Measurements from ENCODE around the gene MYO9A. TPM values are rescaled to one million over a fixed set of nuclear protein-coding genes. Genes with fewer than 3 reads are reported as not detected.
"Not testable (repeated sequence)": the region's sequence is repeated elsewhere in the genome, so short reads cannot be mapped to it uniquely, and the experiment has no call there.

MYO9A gene
- total RNA-seq, 1 experiment from 2014 or later: 23.0 TPM

DNA sequence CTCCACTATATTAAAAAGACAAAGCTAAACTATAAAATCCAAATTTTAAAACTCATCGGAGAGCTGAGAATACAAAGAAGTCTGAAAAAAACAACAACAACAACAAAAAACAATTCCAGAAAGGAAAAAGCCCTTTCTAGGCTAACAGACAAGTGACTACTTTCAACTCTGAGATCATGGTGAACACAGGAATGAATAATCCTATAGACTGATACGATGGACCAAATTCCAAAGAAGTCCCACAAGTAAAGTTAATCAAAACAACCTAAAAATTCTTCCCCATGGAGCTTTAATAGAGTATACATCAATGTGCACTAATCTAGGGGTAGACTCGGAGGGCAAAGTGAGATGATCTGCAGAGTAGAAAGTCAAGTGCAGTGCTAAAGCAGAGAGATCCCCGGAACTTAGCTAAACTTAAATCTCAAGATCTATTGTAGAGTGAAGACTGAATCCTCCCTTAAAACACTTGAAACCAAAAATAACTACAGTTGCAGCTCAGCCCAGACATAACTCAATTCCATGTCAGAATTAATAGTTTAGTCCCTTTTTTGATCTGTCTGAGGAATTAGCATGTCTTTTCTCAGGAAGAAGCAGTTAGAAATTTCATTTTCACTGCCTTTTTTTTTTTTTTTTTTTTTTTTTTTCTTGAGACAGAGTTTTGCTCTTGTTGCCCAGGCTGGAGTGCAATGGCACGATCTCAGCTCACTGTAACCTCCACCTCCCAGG lies 43.5 kb downstream of the MYO9A start:
- Histone ChIP-seq H2AFZ (ENCODE audit: low read depth, low read length, poor library complexity, severe bottlenecking) (no peak overlapping the region), H3K27me3 (ENCODE audit: insufficient read depth, low read length) (no peaks in the 10 kb centered on the region), H3K4me2 (ENCODE audit: low read length) (no peak overlapping the region), H3K4me1 (ENCODE audit: control insufficient read depth in 1 of 2, insufficient read depth in 2 of 2, low read length in 2 of 2) (no peaks in the 10 kb centered on the region), H3K27ac (ENCODE audit: low read depth, low read length) (no peak overlapping the region), H4K20me1 (ENCODE audit: insufficient read depth) (no peaks in the 10 kb centered on the region), H3K79me2 (ENCODE audit: insufficient read depth, low read length) (0 out of 2 replicates have a peak, but pooled peaks cover 5% of the 10 kb centered on the region), H3K9ac (ENCODE audit: low read length) (no peak overlapping the region), H3K9me3 (ENCODE audit: control insufficient read depth in 1 of 2, insufficient read depth in 1 of 2, low read depth in 1 of 2, low read length in 2 of 2) (no peaks in the 10 kb centered on the region), H3K36me3 (ENCODE audit: control insufficient read depth in 1 of 2, insufficient read depth in 2 of 2, low read length in 2 of 2) (no peaks in the 10 kb centered on the region), H3K4me3 (replicated peaks in 1 of 2; ENCODE audit: low read depth in 1 of 2, low read length in 2 of 2) (no peak overlapping the region), H3K9me2 (ENCODE audit: insufficient read depth) (no peaks in the 10 kb centered on the region)
- no peak for ATAC-seq
- POLR2A ChIA-PET: no interaction called here
- TF ChIP-seq, protein P1, sequence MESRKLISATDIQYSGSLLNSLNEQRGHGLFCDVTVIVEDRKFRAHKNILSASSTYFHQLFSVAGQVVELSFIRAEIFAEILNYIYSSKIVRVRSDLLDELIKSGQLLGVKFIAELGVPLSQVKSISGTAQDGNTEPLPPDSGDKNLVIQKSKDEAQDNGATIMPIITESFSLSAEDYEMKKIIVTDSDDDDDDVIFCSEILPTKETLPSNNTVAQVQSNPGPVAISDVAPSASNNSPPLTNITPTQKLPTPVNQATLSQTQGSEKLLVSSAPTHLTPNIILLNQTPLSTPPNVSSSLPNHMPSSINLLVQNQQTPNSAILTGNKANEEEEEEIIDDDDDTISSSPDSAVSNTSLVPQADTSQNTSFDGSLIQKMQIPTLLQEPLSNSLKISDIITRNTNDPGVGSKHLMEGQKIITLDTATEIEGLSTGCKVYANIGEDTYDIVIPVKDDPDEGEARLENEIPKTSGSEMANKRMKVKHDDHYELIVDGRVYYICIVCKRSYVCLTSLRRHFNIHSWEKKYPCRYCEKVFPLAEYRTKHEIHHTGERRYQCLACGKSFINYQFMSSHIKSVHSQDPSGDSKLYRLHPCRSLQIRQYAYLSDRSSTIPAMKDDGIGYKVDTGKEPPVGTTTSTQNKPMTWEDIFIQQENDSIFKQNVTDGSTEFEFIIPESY (IDR thresholded peaks at IDR 0.05; ENCODE audit: extremely low read depth, insufficient replicate concordance, low read length): no peak
- TF ChIP-seq RAD21 (IDR thresholded peaks at IDR 0.05; ENCODE audit: low read depth) (no peak), POLR2AphosphoS5 (IDR thresholded peaks at IDR 0.05; ENCODE audit: low read depth, low read length) (no peak), JUND (IDR thresholded peaks at IDR 0.05) (no peak), EZH2 (IDR thresholded peaks at IDR 0.05) (no peak), SP1 (IDR thresholded peaks at IDR 0.05; ENCODE audit: low read depth) (no peak)
- TF ChIP-seq, protein P2, sequence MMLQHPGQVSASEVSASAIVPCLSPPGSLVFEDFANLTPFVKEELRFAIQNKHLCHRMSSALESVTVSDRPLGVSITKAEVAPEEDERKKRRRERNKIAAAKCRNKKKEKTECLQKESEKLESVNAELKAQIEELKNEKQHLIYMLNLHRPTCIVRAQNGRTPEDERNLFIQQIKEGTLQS (IDR thresholded peaks at IDR 0.05): no peak
- TF ChIP-seq, protein P3, sequence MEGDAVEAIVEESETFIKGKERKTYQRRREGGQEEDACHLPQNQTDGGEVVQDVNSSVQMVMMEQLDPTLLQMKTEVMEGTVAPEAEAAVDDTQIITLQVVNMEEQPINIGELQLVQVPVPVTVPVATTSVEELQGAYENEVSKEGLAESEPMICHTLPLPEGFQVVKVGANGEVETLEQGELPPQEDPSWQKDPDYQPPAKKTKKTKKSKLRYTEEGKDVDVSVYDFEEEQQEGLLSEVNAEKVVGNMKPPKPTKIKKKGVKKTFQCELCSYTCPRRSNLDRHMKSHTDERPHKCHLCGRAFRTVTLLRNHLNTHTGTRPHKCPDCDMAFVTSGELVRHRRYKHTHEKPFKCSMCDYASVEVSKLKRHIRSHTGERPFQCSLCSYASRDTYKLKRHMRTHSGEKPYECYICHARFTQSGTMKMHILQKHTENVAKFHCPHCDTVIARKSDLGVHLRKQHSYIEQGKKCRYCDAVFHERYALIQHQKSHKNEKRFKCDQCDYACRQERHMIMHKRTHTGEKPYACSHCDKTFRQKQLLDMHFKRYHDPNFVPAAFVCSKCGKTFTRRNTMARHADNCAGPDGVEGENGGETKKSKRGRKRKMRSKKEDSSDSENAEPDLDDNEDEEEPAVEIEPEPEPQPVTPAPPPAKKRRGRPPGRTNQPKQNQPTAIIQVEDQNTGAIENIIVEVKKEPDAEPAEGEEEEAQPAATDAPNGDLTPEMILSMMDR (IDR thresholded peaks at IDR 0.05 in 2 of 3, conservative IDR thresholded peaks at IDR 0.05 in 1 of 3; ENCODE audit: borderline replicate concordance in 1 of 3, insufficient read depth in 1 of 3, low read depth in 2 of 3, low read length in 2 of 3): no peak
- TF ChIP-seq, protein P4, sequence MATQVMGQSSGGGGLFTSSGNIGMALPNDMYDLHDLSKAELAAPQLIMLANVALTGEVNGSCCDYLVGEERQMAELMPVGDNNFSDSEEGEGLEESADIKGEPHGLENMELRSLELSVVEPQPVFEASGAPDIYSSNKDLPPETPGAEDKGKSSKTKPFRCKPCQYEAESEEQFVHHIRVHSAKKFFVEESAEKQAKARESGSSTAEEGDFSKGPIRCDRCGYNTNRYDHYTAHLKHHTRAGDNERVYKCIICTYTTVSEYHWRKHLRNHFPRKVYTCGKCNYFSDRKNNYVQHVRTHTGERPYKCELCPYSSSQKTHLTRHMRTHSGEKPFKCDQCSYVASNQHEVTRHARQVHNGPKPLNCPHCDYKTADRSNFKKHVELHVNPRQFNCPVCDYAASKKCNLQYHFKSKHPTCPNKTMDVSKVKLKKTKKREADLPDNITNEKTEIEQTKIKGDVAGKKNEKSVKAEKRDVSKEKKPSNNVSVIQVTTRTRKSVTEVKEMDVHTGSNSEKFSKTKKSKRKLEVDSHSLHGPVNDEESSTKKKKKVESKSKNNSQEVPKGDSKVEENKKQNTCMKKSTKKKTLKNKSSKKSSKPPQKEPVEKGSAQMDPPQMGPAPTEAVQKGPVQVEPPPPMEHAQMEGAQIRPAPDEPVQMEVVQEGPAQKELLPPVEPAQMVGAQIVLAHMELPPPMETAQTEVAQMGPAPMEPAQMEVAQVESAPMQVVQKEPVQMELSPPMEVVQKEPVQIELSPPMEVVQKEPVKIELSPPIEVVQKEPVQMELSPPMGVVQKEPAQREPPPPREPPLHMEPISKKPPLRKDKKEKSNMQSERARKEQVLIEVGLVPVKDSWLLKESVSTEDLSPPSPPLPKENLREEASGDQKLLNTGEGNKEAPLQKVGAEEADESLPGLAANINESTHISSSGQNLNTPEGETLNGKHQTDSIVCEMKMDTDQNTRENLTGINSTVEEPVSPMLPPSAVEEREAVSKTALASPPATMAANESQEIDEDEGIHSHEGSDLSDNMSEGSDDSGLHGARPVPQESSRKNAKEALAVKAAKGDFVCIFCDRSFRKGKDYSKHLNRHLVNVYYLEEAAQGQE (IDR thresholded peaks at IDR 0.05; ENCODE audit: low read depth): no peak
- intact Hi-C loops (cut with micrococcal nuclease): no loop called here
- CTCF ChIA-PET: interaction anchor here (0.7 to 1.1 kb wide), 2 partner anchors 32 to 526 kb away, joined by 3 to 5 read pairs; no protein-coding TSS in a partner anchor
- RAD21 ChIA-PET (ENCODE audit: low non-redundant PET in 1 of 2, low total read pairs in 2 of 2, uncharacterized antibody in 2 of 2, unreplicated experiment in 2 of 2): no interaction called here
- no peak for DNase-seq (ENCODE audit: low read depth, low spot score)
- no TSS peak for BruUV-seq (replicated peaks)

DNA sequence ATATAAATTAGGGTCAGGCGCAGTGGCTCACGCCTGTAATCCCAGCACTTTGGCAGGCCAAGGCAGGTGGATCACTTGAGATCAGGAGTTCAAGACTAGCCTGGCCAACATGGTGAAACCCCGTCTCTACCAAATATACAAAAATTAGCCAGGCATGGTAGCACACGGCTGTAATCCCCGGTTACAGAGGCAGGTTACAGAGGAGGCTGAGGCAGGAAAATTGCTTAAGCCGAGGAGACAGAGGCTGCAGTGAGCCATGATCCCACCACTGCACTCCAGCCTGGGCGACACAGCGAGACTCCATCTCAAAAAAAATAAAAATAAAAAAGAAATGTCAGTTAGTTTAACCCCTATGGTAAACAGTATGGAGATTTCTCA lies 46.5 kb downstream of the MYO9A start:
- H3K27ac ChIP-seq (ENCODE audit: low read depth, low read length); H3K4me2 ChIP-seq (ENCODE audit: low read length); H4K20me1 ChIP-seq (ENCODE audit: insufficient read depth); H3K4me3 ChIP-seq (replicated peaks in 1 of 2; ENCODE audit: low read depth in 1 of 2, low read length in 2 of 2); H3K4me1 ChIP-seq (ENCODE audit: control insufficient read depth in 1 of 2, insufficient read depth in 2 of 2, low read length in 2 of 2); POLR2A ChIA-PET; H2AFZ ChIP-seq (ENCODE audit: low read depth, low read length, poor library complexity, severe bottlenecking); BruUV-seq (replicated peaks); H3K9me3 ChIP-seq (ENCODE audit: control insufficient read depth in 1 of 2, insufficient read depth in 1 of 2, low read depth in 1 of 2, low read length in 2 of 2); CTCF ChIA-PET; ATAC-seq; RAD21 ChIA-PET (ENCODE audit: low non-redundant PET in 1 of 2, low total read pairs in 2 of 2, uncharacterized antibody in 2 of 2, unreplicated experiment in 2 of 2); H3K79me2 ChIP-seq (ENCODE audit: insufficient read depth, low read length); intact Hi-C loops (cut with micrococcal nuclease); DNase-seq (ENCODE audit: low read depth, low spot score); H3K9me2 ChIP-seq (ENCODE audit: insufficient read depth); H3K9ac ChIP-seq (ENCODE audit: low read length); H3K27me3 ChIP-seq (ENCODE audit: insufficient read depth, low read length); H3K36me3 ChIP-seq (ENCODE audit: control insufficient read depth in 1 of 2, insufficient read depth in 2 of 2, low read length in 2 of 2): not testable (repeated sequence)
